Measurements from ENCODE around the gene SETD1A.

Gene SETD1A

DNA sequence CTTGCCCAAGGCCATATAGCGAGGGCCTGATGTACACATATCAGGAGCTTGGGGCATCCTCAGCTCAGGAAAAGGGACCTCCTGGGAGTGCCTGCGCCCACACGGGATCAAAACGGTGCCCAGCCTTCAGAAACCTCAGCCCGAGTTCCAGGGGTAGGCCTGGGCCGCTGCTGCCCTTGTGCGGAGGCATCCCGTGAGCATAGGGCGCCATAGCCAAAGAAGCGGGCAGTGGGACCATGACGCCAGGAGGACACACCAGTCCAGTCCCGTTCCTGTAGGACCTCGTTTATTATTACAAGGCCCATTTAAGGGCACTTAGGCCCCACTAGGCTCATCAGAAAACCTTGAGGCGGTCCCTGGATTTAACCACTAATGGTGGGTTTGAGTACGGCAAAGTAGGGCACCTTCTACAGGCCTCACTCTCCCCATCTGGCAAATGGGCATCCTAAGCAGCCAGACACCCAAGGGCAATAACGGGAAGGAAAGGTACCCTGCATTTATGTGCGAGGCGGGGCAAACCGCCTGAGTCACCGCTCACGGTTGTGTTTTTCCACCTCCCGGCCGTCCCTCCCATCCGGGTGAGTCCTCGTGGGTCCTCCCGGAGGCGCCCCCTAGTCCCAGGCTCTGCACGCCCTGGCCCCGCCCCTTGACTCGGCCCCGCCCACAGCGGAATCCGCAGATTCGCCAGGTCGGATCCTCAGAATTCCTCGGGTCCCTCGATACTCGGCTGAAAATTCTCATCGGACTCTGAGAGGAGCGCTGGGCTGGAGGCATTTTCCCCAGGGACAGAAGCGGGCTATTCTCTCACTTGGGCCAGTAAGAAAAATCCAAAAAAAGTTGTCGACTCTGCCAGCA, 726 bp upstream of the SETD1A start:
- DNase-seq = peak; percentile 84

DNA sequence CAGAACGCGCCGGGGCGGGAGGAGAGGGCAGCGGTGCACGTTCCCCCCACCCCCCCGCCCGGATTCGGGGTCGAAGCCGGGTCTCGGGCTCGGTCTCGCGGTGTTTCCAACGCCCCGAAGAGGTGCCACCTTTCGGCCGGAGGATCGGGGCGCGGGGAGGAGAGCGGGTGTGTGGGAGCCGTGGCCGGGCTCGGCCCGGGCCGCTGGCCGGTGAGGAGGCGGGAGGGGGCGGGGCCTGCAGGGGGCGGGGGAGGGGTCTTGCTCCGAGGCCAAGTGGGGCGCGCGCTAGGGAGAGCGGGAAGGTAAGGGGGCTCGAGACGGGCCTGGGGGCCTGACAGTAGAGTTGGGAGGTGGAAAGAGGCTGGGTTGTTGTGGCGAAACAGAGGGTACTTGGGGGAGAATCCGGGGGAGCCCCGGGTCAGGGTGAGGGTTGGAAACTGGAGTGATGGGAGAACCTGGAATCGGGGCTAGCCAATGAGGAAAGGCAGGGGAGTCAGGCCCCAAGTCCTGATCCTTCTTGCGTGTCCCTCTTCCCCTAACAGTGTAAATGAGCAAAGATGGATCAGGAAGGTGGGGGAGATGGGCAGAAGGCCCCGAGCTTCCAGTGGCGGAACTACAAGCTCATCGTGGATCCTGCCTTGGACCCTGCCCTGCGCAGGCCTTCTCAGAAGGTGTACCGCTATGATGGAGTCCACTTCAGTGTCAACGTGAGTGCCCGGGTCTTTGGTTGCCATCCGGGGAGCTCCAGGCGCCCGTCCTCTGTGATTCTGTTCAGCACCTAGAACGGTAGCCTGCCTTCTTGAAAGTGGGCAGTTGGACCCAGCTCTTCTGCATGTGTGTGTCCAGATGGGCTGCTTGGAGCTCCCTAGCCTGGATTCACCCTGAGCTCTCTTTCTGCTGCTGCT, 873 bp downstream of the SETD1A start:
- peak; percentile 48 for DNase-seq

DNA sequence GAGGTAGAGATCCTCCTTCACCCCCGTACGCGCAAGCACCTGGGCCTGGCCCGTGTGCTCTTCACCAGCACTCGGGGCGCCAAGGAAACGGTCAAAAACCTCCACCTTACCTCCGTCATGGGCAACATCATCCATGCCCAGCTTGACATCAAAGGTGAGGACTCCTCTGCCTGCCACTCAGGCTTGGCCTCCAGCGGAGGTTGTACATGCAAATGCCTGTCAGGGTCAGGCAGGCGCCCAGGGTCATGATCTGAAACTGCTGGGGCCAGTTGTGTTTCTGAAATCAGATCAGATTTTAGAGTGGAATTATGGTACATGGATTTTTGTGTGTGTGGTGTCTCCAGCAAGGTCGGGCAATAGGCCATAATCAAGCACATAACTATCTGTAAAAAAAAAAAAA, 3.8 kb downstream of the SETD1A start:
- DNase-seq = no peak

DNA sequence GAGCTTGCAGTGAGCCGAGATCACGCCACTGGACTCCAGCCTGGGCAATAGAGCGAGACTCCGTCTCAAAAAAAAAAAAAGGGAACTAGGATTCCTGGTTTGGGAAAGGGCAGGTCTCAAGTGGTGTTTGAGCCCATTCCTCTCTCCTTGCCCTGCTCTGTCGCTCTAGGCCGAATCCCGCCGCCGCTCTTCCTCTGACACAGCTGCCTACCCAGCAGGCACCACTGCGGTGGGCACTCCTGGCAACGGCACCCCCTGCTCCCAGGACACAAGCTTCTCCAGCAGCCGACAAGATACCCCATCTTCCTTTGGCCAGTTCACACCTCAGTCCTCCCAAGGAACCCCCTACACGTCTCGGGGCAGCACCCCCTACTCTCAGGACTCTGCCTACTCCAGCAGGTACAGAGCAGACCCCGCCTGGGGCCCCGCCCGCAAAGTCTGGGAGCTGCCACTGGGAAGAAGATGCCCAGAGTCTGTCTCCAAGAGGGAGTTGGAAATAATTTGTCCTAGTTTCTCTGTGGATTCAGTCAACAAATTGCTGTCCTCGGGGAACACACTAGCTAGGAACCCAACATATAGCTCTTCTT, 6.5 kb downstream of the SETD1A start:
- DNase-seq = no peak

DNA sequence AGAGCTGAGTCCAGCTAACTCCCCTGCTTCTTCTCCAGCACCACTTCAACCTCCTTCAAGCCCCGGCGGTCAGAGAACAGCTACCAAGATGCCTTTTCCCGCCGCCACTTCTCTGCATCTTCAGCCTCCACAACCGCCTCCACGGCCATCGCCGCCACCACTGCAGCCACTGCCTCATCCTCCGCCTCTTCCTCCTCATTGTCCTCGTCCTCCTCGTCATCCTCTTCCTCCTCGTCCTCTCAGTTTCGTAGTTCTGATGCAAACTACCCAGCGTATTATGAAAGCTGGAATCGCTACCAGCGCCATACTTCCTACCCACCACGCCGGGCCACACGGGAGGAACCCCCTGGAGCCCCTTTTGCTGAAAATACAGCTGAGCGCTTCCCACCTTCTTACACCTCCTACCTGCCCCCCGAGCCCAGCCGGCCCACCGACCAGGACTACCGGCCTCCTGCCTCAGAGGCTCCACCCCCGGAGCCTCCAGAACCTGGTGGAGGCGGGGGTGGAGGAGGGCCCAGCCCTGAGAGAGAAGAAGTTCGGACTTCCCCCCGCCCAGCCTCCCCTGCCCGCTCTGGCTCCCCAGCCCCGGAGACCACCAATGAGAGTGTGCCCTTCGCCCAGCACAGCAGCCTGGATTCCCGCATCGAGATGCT, 7.1 kb downstream of the SETD1A start:
- DNase-seq = no peak

DNA sequence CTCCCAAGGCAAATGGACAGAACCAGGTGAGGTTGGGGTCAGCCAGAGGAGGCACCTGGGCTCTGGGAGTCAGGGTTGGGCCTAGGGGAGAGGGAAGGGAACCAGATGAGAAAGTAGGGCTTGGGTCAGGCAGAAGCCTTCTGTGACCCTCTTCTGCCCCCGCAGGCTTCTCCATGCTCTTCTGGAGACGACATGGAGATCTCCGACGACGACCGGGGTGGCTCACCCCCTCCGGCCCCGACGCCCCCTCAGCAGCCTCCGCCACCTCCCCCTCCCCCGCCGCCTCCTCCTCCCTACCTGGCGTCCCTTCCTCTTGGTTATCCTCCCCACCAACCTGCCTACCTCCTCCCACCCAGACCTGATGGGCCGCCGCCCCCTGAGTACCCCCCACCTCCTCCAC, 7.9 kb downstream of the SETD1A start:
- DNase-seq = no peak

DNA sequence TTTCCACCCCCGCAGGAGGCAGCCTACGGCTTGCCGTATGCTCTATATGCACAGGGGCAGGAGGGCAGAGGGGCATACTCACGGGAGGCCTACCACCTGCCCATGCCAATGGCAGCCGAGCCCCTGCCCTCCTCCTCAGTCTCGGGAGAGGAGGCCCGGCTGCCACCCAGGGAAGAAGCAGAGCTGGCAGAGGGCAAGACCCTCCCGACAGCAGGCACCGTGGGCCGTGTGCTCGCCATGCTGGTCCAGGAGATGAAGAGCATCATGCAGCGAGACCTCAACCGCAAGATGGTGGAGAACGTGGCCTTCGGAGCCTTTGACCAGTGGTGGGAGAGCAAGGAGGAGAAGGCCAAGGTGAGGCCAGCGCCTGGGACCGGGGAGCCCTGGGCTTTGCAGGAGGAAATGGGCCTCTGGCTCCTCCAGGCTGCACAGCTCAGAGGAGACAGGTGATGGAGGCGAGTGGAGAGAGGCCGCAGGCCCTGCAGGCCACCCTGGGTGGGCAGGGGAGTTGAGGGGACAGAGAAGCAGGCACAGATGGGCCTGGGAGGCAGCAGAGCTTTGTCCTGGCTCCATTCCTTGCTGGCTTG, 8.6 kb downstream of the SETD1A start:
- DNase-seq = no peak

DNA sequence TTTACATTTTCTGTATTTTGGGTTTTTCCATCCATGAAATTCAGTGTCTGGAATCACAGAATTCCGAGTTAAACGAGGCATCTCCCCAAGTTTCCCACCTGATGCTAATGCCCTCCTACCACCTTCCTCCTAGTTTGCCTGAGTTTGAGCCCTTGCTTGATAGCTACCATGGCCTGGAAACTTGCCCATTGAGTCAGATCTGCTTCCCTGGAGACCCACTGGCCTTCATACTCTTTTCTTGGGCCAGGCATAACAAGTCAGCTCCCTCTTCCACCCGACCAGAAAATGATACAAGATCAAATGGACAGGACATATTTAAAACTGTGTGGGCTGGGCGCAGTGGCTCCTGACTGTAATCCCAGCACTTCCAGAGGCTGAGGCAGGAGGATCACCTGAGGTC, 10.2 kb downstream of the SETD1A start:
- no peak for DNase-seq

DNA sequence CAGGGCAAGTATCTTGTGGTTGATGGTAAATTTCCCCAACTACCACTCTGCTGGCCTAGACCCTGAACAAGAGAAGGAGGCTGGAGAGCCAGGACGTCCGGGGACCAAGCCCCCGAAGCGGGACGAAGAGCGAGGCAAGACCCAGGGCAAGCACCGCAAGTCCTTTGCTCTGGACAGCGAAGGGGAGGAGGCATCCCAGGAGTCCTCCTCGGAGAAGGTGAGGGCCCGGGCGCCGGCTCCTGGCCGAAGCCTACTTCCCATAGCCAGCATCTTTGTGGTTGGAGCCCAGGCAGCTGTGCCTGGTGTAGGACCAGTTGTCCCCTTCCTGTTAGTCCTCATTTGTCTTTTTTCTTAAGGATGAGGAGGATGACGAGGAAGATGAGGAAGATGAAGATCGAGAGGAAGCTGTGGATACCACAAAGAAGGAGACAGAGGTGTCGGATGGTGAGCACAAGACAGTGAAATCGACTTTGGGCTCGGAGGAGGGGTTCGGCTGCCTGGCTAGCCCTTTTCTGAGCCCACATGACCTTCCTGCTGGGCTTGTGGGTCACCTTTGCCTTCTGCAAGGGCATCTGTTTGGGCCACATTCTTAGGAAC, 11.8 kb downstream of the SETD1A start:
- DNase-seq = no peak

DNA sequence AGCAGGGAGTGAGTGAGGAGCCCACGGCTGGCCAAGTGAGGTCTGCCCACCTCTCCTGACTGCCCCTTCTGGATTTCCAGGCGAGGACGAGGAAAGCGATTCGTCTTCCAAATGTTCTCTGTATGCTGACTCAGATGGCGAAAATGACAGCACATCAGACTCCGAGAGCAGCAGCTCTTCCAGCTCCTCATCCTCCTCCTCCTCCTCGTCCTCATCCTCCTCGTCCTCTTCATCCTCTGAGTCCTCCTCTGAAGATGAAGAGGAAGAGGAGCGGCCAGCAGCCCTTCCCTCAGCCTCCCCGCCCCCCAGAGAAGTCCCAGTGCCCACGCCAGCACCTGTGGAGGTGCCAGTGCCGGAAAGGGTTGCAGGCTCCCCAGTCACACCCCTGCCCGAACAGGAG, 13.7 kb downstream of the SETD1A start:
- DNase-seq = no peak

DNA sequence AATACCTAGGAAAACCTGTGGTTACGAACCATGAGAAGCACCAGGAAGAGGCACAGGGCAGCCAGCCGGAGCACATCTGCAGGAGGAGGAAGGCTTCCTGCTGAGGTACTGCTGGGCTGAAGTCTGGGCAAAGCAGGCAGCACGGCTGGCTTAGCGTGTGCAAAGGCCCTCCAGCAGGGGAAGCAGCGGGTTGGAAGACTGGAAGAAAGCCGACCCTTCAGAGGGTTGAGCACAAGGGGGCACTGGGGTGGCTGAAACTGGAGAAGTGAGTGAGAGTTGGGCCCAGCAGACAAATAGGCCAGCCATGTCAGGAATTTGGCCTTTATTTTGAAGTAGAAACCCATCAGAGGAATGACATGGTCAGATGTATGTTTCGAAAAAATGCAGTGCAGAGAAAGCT, 15.3 kb downstream of the SETD1A start:
- no peak for DNase-seq

DNA sequence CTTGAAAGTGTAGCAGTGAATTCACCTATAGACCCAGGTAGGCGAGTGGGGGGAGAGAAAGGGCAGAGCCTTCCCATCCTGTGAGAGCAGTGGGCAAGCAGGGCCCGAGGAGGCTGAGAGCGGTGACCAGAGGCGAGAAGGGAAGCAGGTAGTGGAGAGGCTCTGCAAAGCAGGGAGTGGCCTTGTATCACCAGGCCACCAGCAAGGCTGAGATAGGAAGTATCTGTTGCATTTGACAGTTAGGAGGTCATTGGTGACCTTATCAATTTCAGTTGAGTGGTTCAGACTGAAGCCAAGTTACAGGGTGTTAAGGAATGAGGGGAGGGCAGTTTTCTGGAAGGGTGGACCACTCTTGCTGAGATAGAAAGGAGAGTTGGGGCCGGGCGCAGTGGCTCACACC, 16.8 kb downstream of the SETD1A start:
- DNase-seq = no peak

DNA sequence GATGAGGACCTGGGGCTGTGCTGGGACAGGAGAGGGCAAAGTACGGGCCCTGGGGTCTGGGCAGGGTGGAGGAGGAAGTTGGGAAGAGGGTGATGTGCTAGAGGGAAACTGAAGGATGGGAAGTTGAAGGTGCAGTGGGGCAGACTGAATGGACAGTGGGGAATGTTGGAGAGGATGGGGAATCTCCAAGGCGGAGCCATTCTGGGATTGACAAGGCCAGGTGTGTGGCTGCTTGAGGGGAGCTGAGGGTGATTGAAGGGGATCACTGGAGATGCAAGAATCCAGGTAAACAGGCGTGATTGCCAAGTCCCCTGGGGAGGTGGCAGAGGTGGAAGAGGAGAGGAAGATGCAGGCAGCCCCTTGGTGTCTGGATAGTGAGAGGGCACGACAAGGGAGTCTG, 18.9 kb downstream of the SETD1A start:
- no peak for DNase-seq

DNA sequence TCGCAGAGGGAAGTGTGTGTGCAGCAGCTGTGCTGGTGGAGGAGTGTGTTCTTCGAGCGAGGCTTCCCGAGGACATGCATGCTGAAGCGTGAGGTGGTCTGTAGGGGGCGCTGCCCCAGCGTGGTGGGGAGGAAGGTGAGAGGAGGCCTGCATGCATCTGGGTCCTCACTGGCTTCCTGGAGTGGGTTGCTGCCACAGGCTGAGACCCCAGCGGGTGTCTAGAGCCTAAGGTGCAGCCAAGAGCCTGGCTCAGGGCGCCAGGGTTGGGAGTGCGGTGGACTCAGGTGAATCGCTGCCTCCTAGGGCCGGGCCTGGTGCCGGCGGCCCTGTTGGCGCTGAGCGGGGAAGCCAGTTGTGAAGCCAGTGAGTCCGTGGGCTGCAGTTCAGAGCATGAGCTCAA, 19.9 kb downstream of the SETD1A start:
- DNase-seq = no peak

DNA sequence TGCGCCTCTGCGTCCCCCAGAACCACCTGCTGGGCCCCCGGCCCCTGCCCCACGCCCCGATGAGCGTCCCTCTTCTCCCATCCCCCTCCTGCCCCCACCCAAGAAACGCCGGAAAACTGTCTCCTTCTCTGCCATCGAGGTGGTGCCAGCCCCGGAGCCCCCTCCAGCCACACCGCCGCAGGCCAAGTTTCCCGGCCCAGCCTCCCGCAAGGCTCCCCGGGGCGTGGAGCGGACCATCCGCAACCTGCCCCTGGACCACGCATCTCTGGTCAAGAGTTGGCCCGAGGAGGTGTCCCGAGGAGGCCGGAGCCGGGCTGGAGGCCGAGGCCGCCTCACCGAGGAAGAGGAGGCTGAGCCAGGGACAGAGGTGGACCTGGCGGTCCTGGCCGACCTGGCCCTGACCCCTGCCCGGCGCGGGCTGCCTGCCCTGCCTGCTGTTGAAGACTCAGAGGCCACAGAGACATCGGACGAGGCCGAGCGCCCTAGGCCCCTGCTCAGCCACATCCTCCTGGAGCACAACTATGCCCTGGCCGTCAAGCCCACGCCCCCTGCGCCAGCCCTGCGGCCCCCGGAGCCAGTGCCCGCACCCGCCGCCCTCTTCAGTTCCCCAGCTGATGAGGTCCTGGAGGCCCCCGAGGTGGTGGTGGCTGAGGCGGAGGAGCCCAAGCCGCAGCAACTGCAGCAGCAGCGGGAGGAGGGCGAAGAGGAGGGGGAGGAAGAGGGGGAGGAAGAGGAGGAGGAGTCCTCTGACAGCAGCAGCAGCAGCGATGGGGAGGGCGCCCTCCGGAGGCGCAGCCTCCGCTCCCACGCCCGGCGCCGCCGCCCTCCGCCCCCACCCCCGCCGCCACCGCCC, 21.8 kb downstream of the SETD1A start:
- DNase-seq = no peak

DNA sequence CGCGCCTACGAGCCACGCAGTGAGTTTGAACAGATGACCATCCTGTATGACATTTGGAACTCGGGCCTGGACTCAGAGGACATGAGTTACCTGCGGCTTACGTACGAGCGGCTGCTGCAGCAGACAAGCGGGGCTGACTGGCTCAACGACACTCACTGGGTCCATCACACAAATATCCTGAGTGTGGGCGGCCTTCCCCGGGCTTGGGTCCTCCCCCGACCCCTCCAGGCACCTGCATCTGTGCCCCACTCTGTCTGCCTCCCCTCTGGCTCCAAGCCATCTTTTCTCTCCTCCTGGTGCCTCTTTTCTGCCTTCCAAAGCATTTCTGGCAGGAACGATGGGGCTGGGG, 22.4 kb downstream of the SETD1A start:
- no peak for DNase-seq

DNA sequence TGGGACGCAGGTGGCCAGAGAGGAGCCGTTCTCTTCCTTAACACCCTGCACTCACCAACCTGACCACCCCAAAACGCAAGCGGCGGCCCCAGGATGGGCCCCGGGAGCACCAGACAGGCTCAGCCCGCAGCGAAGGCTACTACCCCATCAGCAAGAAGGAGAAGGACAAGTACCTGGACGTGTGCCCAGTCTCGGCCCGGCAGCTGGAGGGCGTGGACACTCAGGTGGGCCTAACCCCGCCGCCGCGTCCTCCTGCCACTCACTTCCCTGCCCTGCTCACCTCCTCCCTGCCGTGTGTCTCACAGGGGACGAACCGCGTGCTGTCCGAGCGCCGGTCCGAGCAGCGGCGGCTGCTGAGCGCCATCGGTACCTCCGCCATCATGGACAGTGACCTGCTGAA, 22.9 kb downstream of the SETD1A start:
- no peak for DNase-seq

DNA sequence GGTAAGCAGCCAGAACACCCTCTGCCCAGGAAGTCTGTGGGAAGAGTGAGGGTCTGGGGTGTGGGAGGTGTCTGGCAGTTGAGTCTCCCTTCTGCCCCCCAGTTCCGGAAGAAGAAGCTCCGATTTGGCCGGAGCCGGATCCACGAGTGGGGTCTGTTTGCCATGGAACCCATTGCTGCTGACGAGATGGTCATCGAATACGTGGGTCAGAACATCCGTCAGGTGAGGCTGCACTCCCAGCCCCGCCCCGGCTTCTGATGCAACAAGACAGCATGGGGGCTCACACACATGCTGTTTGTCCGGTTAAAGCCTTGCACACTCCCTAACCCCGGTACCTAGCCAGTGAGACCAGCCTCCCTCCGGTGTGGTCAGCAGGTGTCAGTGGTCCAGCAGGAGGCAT, 23.4 kb downstream of the SETD1A start:
- no peak for DNase-seq

DNA sequence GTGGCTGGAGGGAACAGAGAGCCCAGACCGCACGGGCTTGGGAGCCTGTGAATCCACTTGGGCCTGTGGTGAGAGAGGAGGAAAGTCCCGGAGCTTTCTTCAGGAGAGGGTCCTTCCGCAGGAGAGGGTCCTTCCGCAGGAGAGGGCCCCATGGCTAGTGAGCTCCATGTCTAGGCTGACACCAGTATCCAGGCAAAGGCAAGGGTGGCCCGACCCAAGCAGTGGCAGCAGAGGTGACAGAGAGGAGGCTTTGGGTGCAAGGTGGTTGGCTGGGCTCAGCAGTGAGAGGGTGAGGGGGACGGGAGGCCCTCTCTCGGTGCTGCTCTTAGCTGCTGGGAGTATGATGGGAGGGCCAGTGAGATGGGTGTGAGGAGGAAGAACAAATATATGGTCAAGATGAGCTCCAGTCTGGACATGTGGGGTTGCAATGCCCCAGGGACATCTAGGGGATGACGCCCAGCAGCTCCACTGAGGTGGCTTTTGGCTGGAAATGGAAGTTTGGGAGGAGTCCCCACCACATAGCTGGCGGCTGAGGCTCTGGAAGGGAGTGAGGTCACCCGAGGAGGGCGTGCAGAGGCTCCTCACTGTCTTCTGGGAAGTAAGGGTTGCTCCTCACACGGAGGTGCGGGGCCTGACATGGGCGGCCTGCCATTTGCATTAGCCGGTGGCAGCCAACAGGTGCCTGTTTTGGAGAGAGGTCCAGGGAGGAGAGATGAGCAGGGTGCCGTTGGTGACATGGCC, 25.2 kb downstream of the SETD1A start:
- DNase-seq = no peak

DNA sequence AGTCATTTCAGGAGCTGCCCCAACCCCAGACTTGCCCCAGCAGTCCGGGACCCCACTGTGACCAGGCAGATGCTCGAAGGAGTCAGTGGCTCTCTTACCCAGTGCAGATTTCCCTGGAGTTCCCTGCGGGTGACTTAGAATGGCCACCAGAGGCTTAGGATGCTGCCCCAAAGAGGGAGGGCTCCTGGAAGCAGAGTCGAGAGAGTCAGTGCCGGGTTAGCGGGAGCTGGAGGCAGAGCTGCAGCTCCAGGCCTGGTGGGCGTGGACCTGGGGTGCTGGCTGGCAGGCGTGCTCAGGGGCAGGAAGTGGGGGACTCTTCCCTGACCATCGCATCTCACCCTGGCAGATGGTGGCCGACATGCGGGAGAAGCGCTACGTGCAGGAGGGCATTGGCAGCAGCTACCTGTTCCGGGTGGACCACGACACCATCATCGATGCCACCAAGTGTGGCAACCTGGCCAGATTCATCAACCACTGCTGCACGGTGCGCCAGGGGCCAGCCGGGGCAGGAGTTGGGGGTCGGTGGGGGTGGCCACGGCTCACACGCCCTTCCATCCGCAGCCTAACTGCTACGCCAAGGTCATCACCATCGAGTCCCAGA, 25.8 kb downstream of the SETD1A start:
- no peak for DNase-seq

All from activated gamma-delta T cell treated with Interleukin-2 at 50 U/mL for 16 hours (primary cell).